AG04449 (cell line): ENCODE results near the gene STAG1.

Source experiments
- CTCF ChIA-PET: fragments of 350-600 bp; formaldehyde crosslinking; extraction: SDS; loops from one replicate; lab custom pipeline; 2021; ENCODE audit warnings: antibody characterized with exemption; lab: Yijun Ruan, JAX
- POLR2A ChIA-PET: fragments of 400-600, 350-600 bp; formaldehyde crosslinking; extraction: SDS; loops from one replicate; lab custom pipeline; 2020; ENCODE audit warnings: antibody characterized with exemption, inconsistent platforms; lab: Yijun Ruan, JAX
- DNase-seq: peaks from one replicate; pipeline ENCODE4 v3.0.0-alpha.2; 2010; ENCODE audit warnings: low read depth, low spot score
- H3K4me3 ChIP-seq: 2 replicates; pipeline ENCODE4 v1.5.1; 2011; ENCODE audit warnings: low read depth, mild to moderate bottlenecking, control low read depth, low read length
- CTCF ChIP-seq: IDR thresholded peaks from one replicate; pipeline ENCODE4 v1.5.1; 2011; ENCODE audit warnings: mild to moderate bottlenecking, moderate library complexity, low read length, control low read depth, inconsistent platforms; ENCODE audit not compliant: insufficient read depth; ENCODE audit errors: missing control alignments

Gene STAG1

GRCh38 chr3:136546720-136547119 is 205.5 kb downstream of the STAG1 start:
- no peak for DNase-seq
- ChIA-PET POLR2A (no interaction called here), CTCF (interaction anchor here (0.9 to 5.1 kb wide), 4 partner anchors 13 to 467 kb away, joined by 3 to 53 read pairs (median 3); partner anchors contain the start of gene STAG1)
- no peak overlapping the region for H3K4me3 ChIP-seq
- TF ChIP-seq CTCF: no peak

- ChIA-PET POLR2A (no interaction called here), CTCF (interaction anchor here (0.6 to 5.1 kb wide), 10 partner anchors 8 to 468 kb away, joined by 3 to 53 read pairs (median 3); partner anchors contain the start of gene STAG1)
- no peak for TF ChIP-seq CTCF
- DNase-seq: no peak
- no peak overlapping the region for H3K4me3 ChIP-seq
Observed at GRCh38 chr3:136545664-136546268, 206.4 kb downstream of the STAG1 start.

GRCh38 chr3:136544532-136544931 is 207.6 kb downstream of the STAG1 start:
- ChIA-PET POLR2A (interaction anchor here (1.4 kb wide), 1 partner anchor 208 kb away, joined by 5 read pairs; the partner anchor contains the start of gene STAG1), CTCF (interaction anchor here (0.9 to 5.1 kb wide), 6 partner anchors 13 to 469 kb away, joined by 3 to 53 read pairs (median 3); partner anchors contain the start of gene STAG1)
- H3K4me3 ChIP-seq: no peak overlapping the region
- no peak for TF ChIP-seq CTCF
- DNase-seq: no peak

- CTCF ChIA-PET: interaction anchor here (0.6 to 5.1 kb wide), 5 partner anchors 36 to 471 kb away, joined by 3 to 53 read pairs (median 3); partner anchors contain the start of gene STAG1
- POLR2A ChIA-PET: no interaction called here
- TF ChIP-seq CTCF: no peak
- DNase-seq: no peak
- no peak overlapping the region for H3K4me3 ChIP-seq
Observed at GRCh38 chr3:136543385-136543784, 208.8 kb downstream of the STAG1 start.

GRCh38 chr3:136535906-136536305 is 216.3 kb downstream of the STAG1 start:
- CTCF ChIA-PET: interaction anchor here (1.0 to 1.3 kb wide), 2 partner anchors 12 to 216 kb away, joined by 3 read pairs; partner anchors contain the start of gene STAG1
- no peak for DNase-seq
- no peak for TF ChIP-seq CTCF
- no peak overlapping the region for H3K4me3 ChIP-seq
- POLR2A ChIA-PET: interaction anchor here (1.0 kb wide), 1 partner anchor 12 kb away, joined by 4 read pairs; no protein-coding TSS in a partner anchor

- POLR2A ChIA-PET: no interaction called here
- no peak for TF ChIP-seq CTCF
- CTCF ChIA-PET: no interaction called here
- H3K4me3 ChIP-seq: no peak overlapping the region
- no peak for DNase-seq
Observed at GRCh38 chr3:136532766-136533165, 219.4 kb downstream of the STAG1 start.
